Astrocyte of the cerebellum (primary cell): ENCODE measurements around the gene SRSF4.

Source experiments
- DNase-seq: peaks from one replicate; pipeline ENCODE4 v3.0.0-alpha.2; 2011; ENCODE audit warnings: low read depth
- H3K4me3 ChIP-seq: 2 replicates; pipeline ENCODE4 v1.5.1; 2011; ENCODE audit warnings: mild to moderate bottlenecking, low read depth, low read length, moderate library complexity
- in situ Hi-C: cut with HindIII; loops from 2 replicates; pipeline ENCODE4 v1.10.0; 2017; ENCODE audit warnings: low sequenced_read_pairs
- TF ChIP-seq, protein P1 (sequence below): IDR thresholded peaks from 2 replicates; pipeline ENCODE4 v1.5.1; 2012; ENCODE audit warnings: low read length, low read depth, moderate library complexity, mild to moderate bottlenecking; ENCODE audit errors: missing control alignments

Gene SRSF4

DNA sequence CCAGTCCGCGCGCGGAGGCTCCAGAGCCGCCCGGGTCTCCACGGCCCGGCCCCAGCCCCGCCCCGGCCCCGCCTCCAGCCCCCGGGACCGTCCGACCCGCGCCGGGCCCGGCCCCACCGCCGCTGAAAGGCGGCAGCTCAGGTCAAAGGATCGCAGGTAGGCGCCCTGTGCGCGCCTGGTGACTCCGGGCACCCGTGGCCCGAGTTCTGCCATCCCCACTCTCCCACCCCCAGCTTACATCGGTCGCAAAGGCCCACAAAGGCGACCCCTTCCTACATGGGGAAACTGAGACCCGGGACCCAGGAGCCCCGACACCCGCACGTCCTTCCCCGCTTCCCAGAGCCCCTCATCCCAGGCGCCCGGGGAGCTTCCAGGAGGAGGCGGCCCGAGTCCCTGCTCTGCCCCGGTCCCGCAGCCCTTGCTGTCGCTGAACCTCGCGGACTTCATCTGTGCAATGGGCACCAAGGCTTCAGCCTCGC is 57.8 kb downstream of the SRSF4 start, which contains the start of gene TMEM200B:
Gene TMEM200B (minus strand): TSS at position 17 of the 479 bp plus-strand sequence. CDS start 2,075 bp downstream, outside the sequence.
- no peak for DNase-seq
- peak within 1 kb of the TSS; percentile 67 for H3K4me3 ChIP-seq
- TF ChIP-seq, protein P1, sequence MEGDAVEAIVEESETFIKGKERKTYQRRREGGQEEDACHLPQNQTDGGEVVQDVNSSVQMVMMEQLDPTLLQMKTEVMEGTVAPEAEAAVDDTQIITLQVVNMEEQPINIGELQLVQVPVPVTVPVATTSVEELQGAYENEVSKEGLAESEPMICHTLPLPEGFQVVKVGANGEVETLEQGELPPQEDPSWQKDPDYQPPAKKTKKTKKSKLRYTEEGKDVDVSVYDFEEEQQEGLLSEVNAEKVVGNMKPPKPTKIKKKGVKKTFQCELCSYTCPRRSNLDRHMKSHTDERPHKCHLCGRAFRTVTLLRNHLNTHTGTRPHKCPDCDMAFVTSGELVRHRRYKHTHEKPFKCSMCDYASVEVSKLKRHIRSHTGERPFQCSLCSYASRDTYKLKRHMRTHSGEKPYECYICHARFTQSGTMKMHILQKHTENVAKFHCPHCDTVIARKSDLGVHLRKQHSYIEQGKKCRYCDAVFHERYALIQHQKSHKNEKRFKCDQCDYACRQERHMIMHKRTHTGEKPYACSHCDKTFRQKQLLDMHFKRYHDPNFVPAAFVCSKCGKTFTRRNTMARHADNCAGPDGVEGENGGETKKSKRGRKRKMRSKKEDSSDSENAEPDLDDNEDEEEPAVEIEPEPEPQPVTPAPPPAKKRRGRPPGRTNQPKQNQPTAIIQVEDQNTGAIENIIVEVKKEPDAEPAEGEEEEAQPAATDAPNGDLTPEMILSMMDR, result no peak
- in situ Hi-C loops, result no loop called here

DNA sequence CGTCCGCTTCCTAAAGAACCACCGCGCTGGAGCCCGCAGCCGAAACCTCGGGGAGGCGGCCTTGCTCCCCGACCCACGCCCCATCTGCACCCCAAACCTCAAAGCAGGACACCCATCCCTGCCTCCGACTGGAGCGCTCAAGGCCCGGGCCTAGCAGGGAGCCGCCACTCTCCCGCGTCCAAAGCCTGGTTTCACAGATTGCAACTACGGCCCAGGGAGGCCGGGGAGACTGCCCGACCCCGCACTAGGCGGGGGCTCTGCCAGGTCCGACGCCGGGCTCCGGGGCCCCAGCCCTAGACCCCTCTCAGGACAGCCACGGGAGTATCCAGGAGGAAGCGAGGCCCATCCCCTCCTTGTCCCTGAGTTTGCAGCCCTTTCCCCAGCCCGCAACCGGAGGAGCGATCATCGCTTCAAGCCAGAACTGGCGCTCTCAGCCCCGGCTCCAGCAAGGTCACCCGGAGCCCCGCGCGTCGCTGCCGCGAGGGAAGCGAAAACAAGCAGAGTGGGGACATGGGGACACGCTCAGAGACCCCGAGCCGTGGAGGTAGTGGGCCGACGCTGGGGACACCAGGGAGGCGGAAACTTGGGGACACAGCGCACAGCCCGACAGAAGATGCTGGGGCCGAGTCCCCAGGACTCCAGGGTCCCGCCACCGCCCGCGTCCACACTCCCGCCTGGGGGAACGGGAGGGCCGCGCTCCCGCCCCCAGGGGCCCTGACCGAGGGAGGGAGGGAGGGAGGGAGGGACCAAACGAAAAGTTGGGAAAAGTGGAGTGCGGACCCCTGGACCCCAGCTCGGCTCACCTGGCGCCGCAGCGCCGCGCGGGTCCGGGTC is 58.4 kb downstream of the SRSF4 start:
- DNase-seq, result no peak
- TF ChIP-seq, protein P1, result no peak
- in situ Hi-C loops, result no loop called here
- H3K4me3 ChIP-seq, result peak overlapping the region; percentile 67

DNA sequence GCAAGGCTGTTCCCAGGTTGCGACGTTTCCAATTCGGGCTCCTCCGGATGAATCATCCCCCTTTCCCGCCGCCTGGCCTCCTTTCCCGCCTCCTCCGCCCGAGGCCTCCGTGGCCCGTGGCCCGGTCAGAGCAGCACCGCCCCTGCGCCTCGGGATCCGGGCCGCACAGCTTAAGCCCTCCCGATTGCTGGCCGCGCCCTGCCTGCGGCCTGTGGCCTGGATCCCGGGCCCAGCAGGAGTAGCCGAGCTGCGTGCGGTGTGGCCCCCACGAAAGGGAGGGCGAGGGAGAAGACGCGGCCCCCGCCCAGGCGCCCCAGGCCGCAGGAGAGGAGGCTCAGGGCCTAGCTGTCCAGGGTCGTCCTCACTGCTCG is 59.0 kb downstream of the SRSF4 start:
- TF ChIP-seq, protein P1, result no peak
- in situ Hi-C loops, result no loop called here
- peak overlapping the region; percentile 67 for H3K4me3 ChIP-seq
- peak; percentile 75 for DNase-seq

DNA sequence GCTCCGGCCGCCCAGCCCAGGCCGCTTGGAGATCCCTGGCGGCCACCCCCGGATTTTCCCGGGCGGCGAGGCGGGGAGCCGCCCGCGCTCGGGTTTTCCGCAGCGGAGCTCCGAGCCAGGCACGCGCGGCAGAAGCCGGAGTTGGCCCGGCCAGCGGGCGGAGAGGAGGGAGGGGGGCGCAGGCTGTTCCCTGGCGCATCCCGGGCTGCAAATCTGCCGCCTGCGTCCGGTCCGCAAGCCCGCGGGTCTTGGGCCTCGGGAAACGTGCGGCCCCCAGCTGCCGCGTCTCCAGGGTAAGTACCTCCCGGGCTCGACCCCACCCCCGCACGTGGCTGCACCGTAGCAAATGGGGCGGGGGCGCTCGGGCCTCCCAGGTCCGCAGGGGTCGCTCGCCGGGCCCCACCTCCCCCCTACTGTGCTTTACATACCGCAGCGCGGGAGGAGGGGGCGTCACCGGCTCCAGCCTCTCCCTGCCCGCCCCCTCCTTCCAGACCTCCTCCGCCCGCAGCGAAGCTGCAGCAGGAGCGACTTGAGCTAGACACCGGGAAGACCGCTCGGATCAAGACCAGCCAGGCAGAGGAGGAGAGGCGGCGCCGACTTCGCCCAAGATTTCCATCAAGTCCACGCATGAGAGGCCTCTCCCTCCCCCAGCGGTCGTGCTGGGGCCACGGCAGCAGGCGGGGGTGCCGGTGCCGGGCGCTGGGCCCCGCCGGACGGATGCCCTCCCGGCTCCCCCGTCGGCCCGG is 59.6 kb downstream of the SRSF4 start:
- no peak for DNase-seq
- peak overlapping the region; percentile 67 for H3K4me3 ChIP-seq
- TF ChIP-seq, protein P1, result no peak
- in situ Hi-C loops, result no loop called here

DNA sequence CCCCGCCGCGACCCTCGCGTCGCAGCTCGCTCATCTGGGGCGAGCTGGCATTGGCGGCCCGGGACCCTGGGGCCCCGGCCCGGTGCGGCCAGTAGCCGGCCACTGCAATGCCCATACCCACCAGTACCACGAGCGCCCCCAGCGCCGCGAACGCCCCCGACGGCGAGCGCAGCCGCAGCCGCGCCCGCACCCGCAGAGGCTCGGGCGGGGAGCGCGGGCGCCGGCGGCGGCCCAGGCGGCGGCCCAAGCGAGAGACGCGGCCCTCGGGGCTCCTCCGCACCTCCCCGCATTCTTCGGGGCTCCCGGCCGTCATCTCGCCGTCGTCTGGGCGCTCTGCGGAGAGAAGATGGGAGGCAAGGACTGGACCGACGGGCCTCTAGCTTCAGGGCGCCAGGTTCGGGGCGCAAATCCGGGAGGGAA is 60.2 kb downstream of the SRSF4 start:
- no peak for DNase-seq
- peak overlapping the region; percentile 67 for H3K4me3 ChIP-seq
- TF ChIP-seq, protein P1, result no peak
- in situ Hi-C loops, result no loop called here

DNA sequence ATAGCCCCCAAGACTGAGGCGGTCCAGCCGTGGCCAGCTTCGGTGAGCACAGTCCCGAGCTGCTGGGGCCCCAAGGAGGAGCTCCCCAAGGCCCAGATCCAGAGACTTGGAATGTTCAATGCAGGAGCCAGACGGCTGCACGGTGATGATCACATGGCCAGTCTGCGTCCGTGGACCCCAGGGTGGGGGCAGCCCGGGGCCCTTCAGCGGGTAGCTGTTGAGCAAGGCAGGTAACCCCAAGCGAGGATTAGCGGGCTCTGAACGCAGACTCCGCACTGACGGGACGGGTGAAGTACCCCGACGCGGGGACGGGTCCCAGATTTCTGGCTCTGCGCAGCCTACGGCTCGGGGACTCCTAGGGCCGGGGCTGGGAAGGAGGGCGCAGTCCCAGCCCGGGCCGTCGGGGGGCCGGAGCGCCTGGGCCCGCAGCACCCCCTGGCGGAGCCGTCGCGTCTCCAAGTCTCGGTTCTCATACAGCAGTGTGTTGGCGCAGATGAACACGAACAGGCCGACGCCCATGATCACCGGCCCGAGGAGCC is 60.7 kb downstream of the SRSF4 start:
- in situ Hi-C loops, result no loop called here
- H3K4me3 ChIP-seq, result peak overlapping the region; percentile 67
- DNase-seq, result no peak
- TF ChIP-seq, protein P1, result peak; percentile 67
